Embryonic facial prominence (tissue), 1 donor: Measurements from ENCODE around the gene PRICKLE1.
"Not testable (repeated sequence)": the region's sequence is repeated elsewhere in the genome, so short reads cannot be mapped to it uniquely, and the experiment has no call there.

Experiments
- DNase-seq: peaks from one replicate; pipeline ENCODE4 v3.0.0-alpha.2; 2016; ENCODE audit errors: extremely low spot score

The PRICKLE1 gene

GRCh38 chr12:42556917-42557316 lies 32.6 kb downstream of the PRICKLE1 start:
- no peak for DNase-seq

GRCh38 chr12:42552822-42553221 lies 36.7 kb downstream of the PRICKLE1 start:
- no peak for DNase-seq

GRCh38 chr12:42550800-42551199 lies 38.7 kb downstream of the PRICKLE1 start:
- no peak for DNase-seq

- DNase-seq = no peak
Observed at GRCh38 chr12:42546709-42547108, 42.8 kb downstream of the PRICKLE1 start.

- no peak for DNase-seq
Observed at GRCh38 chr12:42541965-42542364, 47.6 kb downstream of the PRICKLE1 start.

GRCh38 chr12:42541308-42541707 lies 48.2 kb downstream of the PRICKLE1 start:
- not testable (repeated sequence) for DNase-seq

GRCh38 chr12:42539696-42540095 lies 49.9 kb downstream of the PRICKLE1 start:
- peak; percentile 25 for DNase-seq

GRCh38 chr12:42538203-42538602 lies 51.3 kb downstream of the PRICKLE1 start:
- DNase-seq = no peak

GRCh38 chr12:42534184-42534838 lies 55.2 kb downstream of the PRICKLE1 start:
- no peak for DNase-seq

GRCh38 chr12:42530284-42530683 lies 59.3 kb downstream of the PRICKLE1 start:
- no peak for DNase-seq

GRCh38 chr12:42525444-42525843 lies 64.1 kb downstream of the PRICKLE1 start:
- DNase-seq = no peak

- DNase-seq = no peak
Observed at GRCh38 chr12:42524716-42525115, 64.8 kb downstream of the PRICKLE1 start.

GRCh38 chr12:42516573-42516972 lies 73.0 kb downstream of the PRICKLE1 start:
- DNase-seq = no peak

GRCh38 chr12:42511656-42512055 lies 77.9 kb downstream of the PRICKLE1 start:
- DNase-seq = no peak

GRCh38 chr12:42510823-42511222 lies 78.7 kb downstream of the PRICKLE1 start:
- DNase-seq = no peak

- peak; percentile 63 for DNase-seq
Observed at GRCh38 chr12:42508913-42509460, 80.6 kb downstream of the PRICKLE1 start.

GRCh38 chr12:42507565-42507964 lies 82.0 kb downstream of the PRICKLE1 start:
- no peak for DNase-seq

GRCh38 chr12:42507081-42507480 lies 82.5 kb downstream of the PRICKLE1 start:
- no peak for DNase-seq

GRCh38 chr12:42504049-42504448 lies 85.5 kb downstream of the PRICKLE1 start:
- DNase-seq = no peak

GRCh38 chr12:42502682-42503081 lies 86.9 kb downstream of the PRICKLE1 start:
- peak; percentile 73 for DNase-seq

- no peak for DNase-seq
Observed at GRCh38 chr12:42498549-42499247, 90.8 kb downstream of the PRICKLE1 start.

- no peak for DNase-seq
Observed at GRCh38 chr12:42496886-42497285, 92.7 kb downstream of the PRICKLE1 start.

GRCh38 chr12:42495244-42495643 lies 94.3 kb downstream of the PRICKLE1 start:
- DNase-seq = no peak
